Measurements from ENCODE around the gene MEX3B.

MEX3B gene

GRCh38 chr15:82047453-82048400 lies 1.9 kb upstream of the MEX3B start:
- Histone ChIP-seq H3K36me3 (replicated peaks in 1 of 2; ENCODE audit: control insufficient read depth in 2 of 2, insufficient read depth in 2 of 2, low read length in 2 of 2) (peaks cover 8 to 17% of the 10 kb centered on the region in 2 donors), H3K9me3 (replicated peaks in 1 of 2; ENCODE audit: control insufficient read depth in 2 of 2, insufficient read depth in 1 of 2, low read depth in 1 of 2, low read length in 2 of 2) (no peaks in the 10 kb centered on the region), H2AK5ac (ENCODE audit: low read depth, low read length) (no peak overlapping the region), H3K27me3 (ENCODE audit: control insufficient read depth in 3 of 3, insufficient read depth in 3 of 3, low read depth in 1 of 3, low read length in 3 of 3) (peaks cover 0 to 30% (median 0%) of the 10 kb centered on the region in 3 experiments), H3K23ac (ENCODE audit: low read depth, low read length, poor library complexity) (peak overlapping the region; percentile 1), H3K79me1 (ENCODE audit: low read depth, low read length) (peaks cover 13% of the 10 kb centered on the region), H2BK120ac (ENCODE audit: low read depth, low read length) (no peak overlapping the region), H3K18ac (ENCODE audit: low read length) (peak overlapping the region; percentile 86), H3K4ac (ENCODE audit: low read length) (no peak overlapping the region), H3K14ac (ENCODE audit: low read length) (no peak overlapping the region), H2BK5ac (ENCODE audit: low read length) (no peak overlapping the region), H3K4me2 (ENCODE audit: insufficient read depth, low read length, poor library complexity, severe bottlenecking) (peak overlapping the region; percentile 68), H3K27ac (replicated peaks; ENCODE audit: low read length) (peak overlapping the region; percentile 64), H3K9ac (ENCODE audit: low read depth, low read length, poor library complexity) (peak overlapping the region; percentile 47), H2AFZ (ENCODE audit: low read length) (peak overlapping the region; percentile 98), H2BK12ac (ENCODE audit: low read length) (no peak overlapping the region), H3K4me1 (ENCODE audit: control insufficient read depth in 2 of 2, insufficient read depth in 1 of 2, low read depth in 1 of 2, low read length in 2 of 2) (peaks cover 10 to 13% of the 10 kb centered on the region in 2 donors), H4K91ac (ENCODE audit: low read depth, low read length, poor library complexity) (no peak overlapping the region), H4K8ac (ENCODE audit: low read depth, low read length) (no peak overlapping the region), H3K4me3 (ENCODE audit: low read length in 2 of 2) (peak overlapping the region; percentile 33 to 86), H2BK15ac (ENCODE audit: low read length) (no peak overlapping the region)
- DNase-seq (ENCODE audit: low spot score), result no peak
- WGBS, 2 donors (ENCODE audit: extremely low coverage in 2 of 2, insufficient read length in 2 of 2, insufficient replicate concordance in 1 of 2), result no CpG with 5 or more reads among the region's 56 CpGs

- H2BK120ac ChIP-seq (ENCODE audit: low read depth, low read length), result peak overlapping the region; percentile 74
- peak overlapping the region; percentile 90 for H3K9ac ChIP-seq (ENCODE audit: low read depth, low read length, poor library complexity)
- H3K36me3 ChIP-seq (replicated peaks in 1 of 2; ENCODE audit: control insufficient read depth in 2 of 2, insufficient read depth in 2 of 2, low read length in 2 of 2), result peaks cover 8 to 26% of the 10 kb centered on the region in 2 donors
- H3K23ac ChIP-seq (ENCODE audit: low read depth, low read length, poor library complexity), result peak overlapping the region; percentile 16
- peak overlapping the region; percentile 18 for H2BK12ac ChIP-seq (ENCODE audit: low read length)
- H4K8ac ChIP-seq (ENCODE audit: low read depth, low read length), result no peak overlapping the region
- peak overlapping the region; percentile 96 for H3K27ac ChIP-seq (replicated peaks; ENCODE audit: low read length)
- no CpG with 5 or more reads among the region's 111 CpGs for WGBS, 2 donors (ENCODE audit: extremely low coverage in 2 of 2, insufficient read length in 2 of 2, insufficient replicate concordance in 1 of 2)
- peak overlapping the region; percentile 99 for H2BK5ac ChIP-seq (ENCODE audit: low read length)
- peaks cover 13% of the 10 kb centered on the region for H3K79me1 ChIP-seq (ENCODE audit: low read depth, low read length)
- peaks cover 0 to 29% (median 0%) of the 10 kb centered on the region in 3 experiments for H3K27me3 ChIP-seq (ENCODE audit: control insufficient read depth in 3 of 3, insufficient read depth in 3 of 3, low read depth in 1 of 3, low read length in 3 of 3)
- no peaks in the 10 kb centered on the region for H3K9me3 ChIP-seq (replicated peaks in 1 of 2; ENCODE audit: control insufficient read depth in 2 of 2, insufficient read depth in 1 of 2, low read depth in 1 of 2, low read length in 2 of 2)
- no peak overlapping the region for H3K4ac ChIP-seq (ENCODE audit: low read length)
- peak overlapping the region; percentile 83 for H3K4me2 ChIP-seq (ENCODE audit: insufficient read depth, low read length, poor library complexity, severe bottlenecking)
- peak overlapping the region; percentile 98 for H2AFZ ChIP-seq (ENCODE audit: low read length)
- H3K4me3 ChIP-seq (ENCODE audit: low read length in 2 of 2), result peak overlapping the region; percentile 86 to 100
- DNase-seq (ENCODE audit: low spot score), result peak; percentile 96
- H4K91ac ChIP-seq (ENCODE audit: low read depth, low read length, poor library complexity), result peak overlapping the region; percentile 47
- H3K4me1 ChIP-seq (ENCODE audit: control insufficient read depth in 2 of 2, insufficient read depth in 1 of 2, low read depth in 1 of 2, low read length in 2 of 2), result peaks cover 12 to 13% of the 10 kb centered on the region in 2 donors
- H3K18ac ChIP-seq (ENCODE audit: low read length), result peak overlapping the region; percentile 100
- H3K14ac ChIP-seq (ENCODE audit: low read length), result peak overlapping the region; percentile 92
- no peak overlapping the region for H2BK15ac ChIP-seq (ENCODE audit: low read length)
- peak overlapping the region; percentile 76 for H2AK5ac ChIP-seq (ENCODE audit: low read depth, low read length)
These were observed 1.0 kb upstream of the MEX3B start for GRCh38 chr15:82046666-82047452.

- peak overlapping the region; percentile 97 for H3K27ac ChIP-seq (replicated peaks; ENCODE audit: low read length)
- H2BK12ac ChIP-seq (ENCODE audit: low read length), result peak overlapping the region; percentile 97
- peak overlapping the region; percentile 100 for H4K91ac ChIP-seq (ENCODE audit: low read depth, low read length, poor library complexity)
- peaks cover 13 to 14% of the 10 kb centered on the region in 2 donors for H3K4me1 ChIP-seq (ENCODE audit: control insufficient read depth in 2 of 2, insufficient read depth in 1 of 2, low read depth in 1 of 2, low read length in 2 of 2)
- H3K4ac ChIP-seq (ENCODE audit: low read length), result peak overlapping the region; percentile 99
- no CpG with 5 or more reads among the region's 71 CpGs for WGBS, 2 donors (ENCODE audit: extremely low coverage in 2 of 2, insufficient read length in 2 of 2, insufficient replicate concordance in 1 of 2)
- H3K4me3 ChIP-seq (ENCODE audit: low read length in 2 of 2), result peak overlapping the region; percentile 95 to 100
- peaks cover 13% of the 10 kb centered on the region for H3K79me1 ChIP-seq (ENCODE audit: low read depth, low read length)
- H3K27me3 ChIP-seq (ENCODE audit: control insufficient read depth in 3 of 3, insufficient read depth in 3 of 3, low read depth in 1 of 3, low read length in 3 of 3), result peaks cover 0 to 28% (median 0%) of the 10 kb centered on the region in 3 experiments
- H2AFZ ChIP-seq (ENCODE audit: low read length), result peak overlapping the region; percentile 91
- H3K14ac ChIP-seq (ENCODE audit: low read length), result peak overlapping the region; percentile 97
- peak overlapping the region; percentile 98 for H2AK5ac ChIP-seq (ENCODE audit: low read depth, low read length)
- H3K36me3 ChIP-seq (replicated peaks in 1 of 2; ENCODE audit: control insufficient read depth in 2 of 2, insufficient read depth in 2 of 2, low read length in 2 of 2), result peaks cover 8 to 32% of the 10 kb centered on the region in 2 donors
- peak; percentile 59 for DNase-seq (ENCODE audit: low spot score)
- H3K18ac ChIP-seq (ENCODE audit: low read length), result peak overlapping the region; percentile 100
- H4K8ac ChIP-seq (ENCODE audit: low read depth, low read length), result peak overlapping the region; percentile 73
- peak overlapping the region; percentile 99 for H2BK5ac ChIP-seq (ENCODE audit: low read length)
- H3K23ac ChIP-seq (ENCODE audit: low read depth, low read length, poor library complexity), result peak overlapping the region; percentile 87
- H3K9me3 ChIP-seq (replicated peaks in 1 of 2; ENCODE audit: control insufficient read depth in 2 of 2, insufficient read depth in 1 of 2, low read depth in 1 of 2, low read length in 2 of 2), result no peaks in the 10 kb centered on the region
- H3K9ac ChIP-seq (ENCODE audit: low read depth, low read length, poor library complexity), result peak overlapping the region; percentile 100
- peak overlapping the region; percentile 98 for H3K4me2 ChIP-seq (ENCODE audit: insufficient read depth, low read length, poor library complexity, severe bottlenecking)
- peak overlapping the region; percentile 96 for H2BK15ac ChIP-seq (ENCODE audit: low read length)
- H2BK120ac ChIP-seq (ENCODE audit: low read depth, low read length), result peak overlapping the region; percentile 78
These were observed 483 bp downstream of the MEX3B start for GRCh38 chr15:82045179-82045891.
